ENCODE results near the gene SEZ6L.

DNA sequence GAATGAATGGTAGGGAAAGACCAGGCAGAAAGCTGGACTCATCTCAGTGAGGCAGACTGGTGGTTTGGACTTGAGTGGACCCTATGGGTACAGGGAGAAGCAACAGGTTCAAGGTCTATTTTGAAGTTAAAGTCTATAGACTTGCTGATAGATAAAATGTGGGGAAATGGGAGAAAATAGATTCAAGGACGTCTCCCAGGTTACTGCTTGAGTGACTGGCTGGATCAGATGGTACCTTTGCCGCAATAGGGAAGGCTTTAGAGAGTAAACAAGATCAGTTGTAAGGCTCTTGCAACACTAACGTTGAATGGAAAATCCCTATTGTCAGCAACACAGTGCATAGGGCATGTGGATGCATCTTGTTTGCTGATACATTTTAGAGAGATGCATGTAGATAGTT is 27.4 kb downstream of the SEZ6L start:
- TF ChIP-seq, protein P1, sequence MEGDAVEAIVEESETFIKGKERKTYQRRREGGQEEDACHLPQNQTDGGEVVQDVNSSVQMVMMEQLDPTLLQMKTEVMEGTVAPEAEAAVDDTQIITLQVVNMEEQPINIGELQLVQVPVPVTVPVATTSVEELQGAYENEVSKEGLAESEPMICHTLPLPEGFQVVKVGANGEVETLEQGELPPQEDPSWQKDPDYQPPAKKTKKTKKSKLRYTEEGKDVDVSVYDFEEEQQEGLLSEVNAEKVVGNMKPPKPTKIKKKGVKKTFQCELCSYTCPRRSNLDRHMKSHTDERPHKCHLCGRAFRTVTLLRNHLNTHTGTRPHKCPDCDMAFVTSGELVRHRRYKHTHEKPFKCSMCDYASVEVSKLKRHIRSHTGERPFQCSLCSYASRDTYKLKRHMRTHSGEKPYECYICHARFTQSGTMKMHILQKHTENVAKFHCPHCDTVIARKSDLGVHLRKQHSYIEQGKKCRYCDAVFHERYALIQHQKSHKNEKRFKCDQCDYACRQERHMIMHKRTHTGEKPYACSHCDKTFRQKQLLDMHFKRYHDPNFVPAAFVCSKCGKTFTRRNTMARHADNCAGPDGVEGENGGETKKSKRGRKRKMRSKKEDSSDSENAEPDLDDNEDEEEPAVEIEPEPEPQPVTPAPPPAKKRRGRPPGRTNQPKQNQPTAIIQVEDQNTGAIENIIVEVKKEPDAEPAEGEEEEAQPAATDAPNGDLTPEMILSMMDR (IDR thresholded peaks at IDR 0.05; ENCODE audit: insufficient read depth, low read length) = no peak
- no peak for TF ChIP-seq GABPA (IDR thresholded peaks at IDR 0.05; ENCODE audit: low read depth)
